MCF 10A (cell line): ENCODE measurements around the gene SMOC2. TPM values are rescaled to one million over a fixed set of nuclear protein-coding genes. Genes with fewer than 3 reads are reported as not detected.

Source experiments
- BruUV-seq: library from RNA; stranded (reverse); fragments of 400-500 nt; replicated peaks from 2 replicates; lab custom pipeline; 2021; lab: Mats Ljungman, UMichigan
- CTCF ChIA-PET: fragments of 300-600 bp; sonication (Branson Sonifier 250); formaldehyde crosslinking; extraction: SDS; loops from one replicate; lab custom pipeline; 2021; ENCODE audit warnings: antibody characterized with exemption, inconsistent platforms; lab: Yijun Ruan, JAX
- POLR2A ChIA-PET: fragments of 300-600, 350-650 bp; sonication (Branson Sonifier 250); formaldehyde crosslinking; extraction: SDS; loops from one replicate; lab custom pipeline; 2020; ENCODE audit warnings: antibody characterized with exemption, inconsistent platforms; lab: Yijun Ruan, JAX
- DNase-seq: peaks from one replicate; pipeline ENCODE4 v3.0.0-alpha.2; 2018; ENCODE audit not compliant: unreplicated experiment
- H3K27ac Mint-ChIP-seq: one replicate; pipeline ENCODE4 v1.8.0; 2022; ENCODE audit warnings: mild to moderate bottlenecking, low read depth, mixed read lengths; ENCODE audit not compliant: unreplicated experiment
- H3K27me3 Mint-ChIP-seq: one replicate; pipeline ENCODE4 v1.8.0; 2022; ENCODE audit warnings: mixed read lengths; ENCODE audit not compliant: insufficient read depth, unreplicated experiment
- H3K36me3 Mint-ChIP-seq: one replicate; pipeline ENCODE4 v1.8.0; 2022; ENCODE audit warnings: mild to moderate bottlenecking, moderate library complexity, mixed read lengths; ENCODE audit not compliant: insufficient read depth, unreplicated experiment
- H3K4me1 Mint-ChIP-seq: one replicate; pipeline ENCODE4 v1.8.0; 2022; ENCODE audit warnings: mixed read lengths; ENCODE audit not compliant: insufficient read depth, unreplicated experiment
- H3K4me3 Mint-ChIP-seq: one replicate; pipeline ENCODE4 v1.8.0; 2022; ENCODE audit warnings: mild to moderate bottlenecking, moderate library complexity, mixed read lengths; ENCODE audit not compliant: unreplicated experiment
- H3K9me3 Mint-ChIP-seq: one replicate; pipeline ENCODE4 v1.8.0; 2022; ENCODE audit warnings: mixed read lengths; ENCODE audit not compliant: unreplicated experiment
- CTCF ChIP-seq: fragments of 200-600 bp; IDR thresholded peaks from one replicate; pipeline ENCODE4 v1.8.0; 2022; ENCODE audit warnings: antibody characterized with exemption, mild to moderate bottlenecking; ENCODE audit not compliant: unreplicated experiment
- intact Hi-C: fragments of 100-400 bp; cut with micrococcal nuclease; formaldehyde crosslinking; loops from 2 replicates; pipeline ENCODE4 v1.14.1; 2022
- total RNA-seq: library from RNA; stranded (reverse); gene quantifications from 2 replicates; pipeline ENCODE4 v1.2.3, GENCODE V29; 2022

Gene SMOC2
- total RNA-seq, 1 experiment from 2014 or later = not detected

GRCh38 chr6:168596344-168596743 lies 155.4 kb downstream of the SMOC2 start:
- no peak for TF ChIP-seq CTCF
- ChIA-PET POLR2A (no interaction called here), CTCF (no interaction called here)
- Mint-ChIP-seq H3K4me3 (no peak overlapping the region), H3K27me3 (peaks cover 40% of the 10 kb centered on the region), H3K27ac (no peak overlapping the region), H3K4me1 (no peaks in the 10 kb centered on the region), H3K9me3 (peaks cover 13% of the 10 kb centered on the region), H3K36me3 (no peaks in the 10 kb centered on the region)
- DNase-seq = no peak
- intact Hi-C loops = no loop called here
- no TSS peak for BruUV-seq

- Mint-ChIP-seq H3K9me3 (peaks cover 13% of the 10 kb centered on the region), H3K4me1 (no peaks in the 10 kb centered on the region), H3K27ac (no peak overlapping the region), H3K4me3 (no peak overlapping the region), H3K27me3 (peaks cover 46% of the 10 kb centered on the region), H3K36me3 (no peaks in the 10 kb centered on the region)
- no TSS peak for BruUV-seq
- intact Hi-C loops = no loop called here
- DNase-seq = no peak
- no peak for TF ChIP-seq CTCF
- ChIA-PET CTCF (interaction anchor here (0.7 kb wide), 1 partner anchor 13 kb away, joined by 3 read pairs; no protein-coding TSS in a partner anchor), POLR2A (interaction anchor here (0.6 kb wide), 1 partner anchor 276 kb away, joined by 3 read pairs; no protein-coding TSS in a partner anchor)
Measured at GRCh38 chr6:168597471-168597875, 156.5 kb downstream of the SMOC2 start.

- Mint-ChIP-seq H3K4me3 (no peak overlapping the region), H3K36me3 (no peaks in the 10 kb centered on the region), H3K9me3 (peaks cover 13% of the 10 kb centered on the region), H3K4me1 (no peaks in the 10 kb centered on the region), H3K27me3 (peaks cover 53% of the 10 kb centered on the region), H3K27ac (no peak overlapping the region)
- ChIA-PET CTCF (interaction anchor here (0.9 kb wide), 1 partner anchor 12 kb away, joined by 4 read pairs; no protein-coding TSS in a partner anchor), POLR2A (no interaction called here)
- DNase-seq = no peak
- no TSS peak for BruUV-seq
- intact Hi-C loops = no loop called here
- TF ChIP-seq CTCF = no peak
Measured at GRCh38 chr6:168598251-168599117, 157.5 kb downstream of the SMOC2 start.

GRCh38 chr6:168599118-168599494 lies 158.1 kb downstream of the SMOC2 start:
- no peaks in the 10 kb centered on the region for H3K36me3 Mint-ChIP-seq
- no peak overlapping the region for H3K4me3 Mint-ChIP-seq
- no peak for DNase-seq
- no peaks in the 10 kb centered on the region for H3K4me1 Mint-ChIP-seq
- intact Hi-C loops = no loop called here
- BruUV-seq = no TSS peak
- H3K27me3 Mint-ChIP-seq = peaks cover 57% of the 10 kb centered on the region
- CTCF ChIA-PET = no interaction called here
- H3K9me3 Mint-ChIP-seq = peaks cover 13% of the 10 kb centered on the region
- H3K27ac Mint-ChIP-seq = no peak overlapping the region
- TF ChIP-seq CTCF = no peak
- POLR2A ChIA-PET = no interaction called here
